HUES6 (cell line): ENCODE results near the gene DNM1.
"Not testable (repeated sequence)": the region's sequence is repeated elsewhere in the genome, so short reads cannot be mapped to it uniquely, and the experiment has no call there.

ENCODE experiments used
- H3K27ac ChIP-seq: 2 replicates; pipeline ENCODE4 v1.7.0; 2013; ENCODE audit warnings: low read depth, mild to moderate bottlenecking, low read length, inconsistent platforms
- H3K27me3 ChIP-seq: 2 replicates; pipeline ENCODE4 v1.6.1; 2013; ENCODE audit warnings: low read length; ENCODE audit not compliant: control insufficient read depth, insufficient read depth
- H3K36me3 ChIP-seq: 2 replicates; pipeline ENCODE4 v1.6.1; 2013; ENCODE audit warnings: low read length; ENCODE audit not compliant: control insufficient read depth, insufficient read depth
- H3K4me1 ChIP-seq: 2 replicates; pipeline ENCODE4 v1.6.1; 2013; ENCODE audit warnings: low read length; ENCODE audit not compliant: control insufficient read depth, insufficient read depth
- H3K4me3 ChIP-seq: 2 replicates; pipeline ENCODE4 v1.5.1; 2013; ENCODE audit warnings: low read depth, low read length
- H3K9ac ChIP-seq: one replicate; pipeline ENCODE4 v1.6.1; 2013; ENCODE audit warnings: mild to moderate bottlenecking, low read length
- H3K9me3 ChIP-seq: 2 replicates; pipeline ENCODE4 v1.6.1; 2013; ENCODE audit warnings: low read depth, low read length; ENCODE audit not compliant: control insufficient read depth, insufficient read depth

DNM1 gene

DNA sequence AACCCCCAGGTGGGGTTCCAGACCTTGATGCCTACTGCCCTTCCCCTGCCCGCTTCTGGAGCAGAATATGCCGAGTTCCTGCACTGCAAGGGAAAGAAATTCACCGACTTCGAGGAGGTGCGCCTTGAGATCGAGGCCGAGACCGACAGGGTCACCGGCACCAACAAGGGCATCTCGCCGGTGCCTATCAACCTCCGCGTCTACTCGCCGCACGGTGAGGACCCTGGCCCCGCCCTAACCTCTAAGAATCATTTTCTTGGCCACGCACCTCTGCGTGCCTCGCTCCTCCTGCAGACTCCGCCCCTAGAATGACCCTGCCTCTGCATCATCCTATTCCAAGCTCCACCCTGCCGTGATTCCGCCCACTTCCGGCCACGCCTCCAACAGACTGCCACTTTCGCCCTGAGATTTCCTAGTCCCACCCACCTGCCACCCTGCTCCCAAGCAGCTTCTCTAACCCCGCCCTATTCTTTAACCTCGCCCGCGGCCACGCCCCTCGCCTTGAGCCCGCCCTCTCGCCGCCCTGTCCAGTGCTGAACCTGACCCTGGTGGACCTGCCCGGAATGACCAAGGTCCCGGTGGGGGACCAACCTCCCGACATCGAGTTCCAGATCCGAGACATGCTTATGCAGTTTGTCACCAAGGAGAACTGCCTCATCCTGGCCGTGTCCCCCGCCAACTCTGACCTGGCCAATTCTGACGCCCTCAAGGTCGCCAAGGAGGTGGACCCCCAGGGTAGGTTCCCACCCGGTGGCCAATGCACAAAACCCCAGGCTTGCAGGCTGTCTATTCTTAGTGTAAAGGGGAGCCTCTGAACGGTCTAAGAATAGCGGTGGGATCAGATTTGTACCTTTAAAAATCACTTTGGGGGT, 15.6 kb downstream of the DNM1 start:
- no peak overlapping the region for H3K27ac ChIP-seq
- H3K27me3 ChIP-seq: no peaks in the 10 kb centered on the region
- peak overlapping the region; percentile 46 for H3K4me3 ChIP-seq
- no peaks in the 10 kb centered on the region for H3K9me3 ChIP-seq
- H3K4me1 ChIP-seq: peaks cover 18% of the 10 kb centered on the region; the same call in 1 of the 2 replicates
- no peak overlapping the region for H3K9ac ChIP-seq
- H3K36me3 ChIP-seq: peaks cover 31% of the 10 kb centered on the region

DNA sequence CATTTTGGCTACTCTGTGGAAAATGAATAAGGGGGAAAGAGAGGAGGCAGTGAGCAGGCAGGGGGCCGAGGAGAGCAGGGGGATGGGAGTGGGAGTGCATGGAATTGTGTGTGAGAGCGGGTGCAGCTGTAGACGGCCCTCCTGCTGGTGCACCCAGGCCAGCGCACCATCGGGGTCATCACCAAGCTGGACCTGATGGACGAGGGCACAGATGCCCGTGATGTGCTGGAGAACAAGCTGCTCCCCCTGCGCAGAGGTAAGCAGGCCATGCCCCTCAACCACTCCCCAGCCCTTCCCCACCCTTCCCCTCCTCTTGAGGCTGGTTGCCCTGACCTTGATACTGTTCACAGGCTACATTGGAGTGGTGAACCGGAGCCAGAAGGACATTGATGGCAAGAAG, 16.7 kb downstream of the DNM1 start:
- Histone ChIP-seq H3K4me3 (no peak overlapping the region), H3K4me1 (peaks cover 12% of the 10 kb centered on the region; the same call in 1 of the 2 replicates), H3K36me3 (peaks cover 39% of the 10 kb centered on the region), H3K27me3 (no peaks in the 10 kb centered on the region), H3K27ac (no peak overlapping the region), H3K9ac (no peak overlapping the region), H3K9me3 (no peaks in the 10 kb centered on the region)

- Histone ChIP-seq H3K4me1 (peaks cover 8% of the 10 kb centered on the region; the same call in 1 of the 2 replicates), H3K9me3 (no peaks in the 10 kb centered on the region), H3K4me3 (no peak overlapping the region), H3K27ac (no peak overlapping the region), H3K27me3 (no peaks in the 10 kb centered on the region), H3K36me3 (peaks cover 52% of the 10 kb centered on the region), H3K9ac (no peak overlapping the region)
Measured at GRCh38 chr9:128222026-128222425, 18.8 kb downstream of the DNM1 start.

- Histone ChIP-seq H3K9me3 (no peaks in the 10 kb centered on the region), H3K4me3 (no peak overlapping the region), H3K27ac (no peak overlapping the region), H3K9ac (no peak overlapping the region), H3K36me3 (peaks cover 56% of the 10 kb centered on the region), H3K4me1 (peaks cover 3% of the 10 kb centered on the region; the same call in 1 of the 2 replicates), H3K27me3 (no peaks in the 10 kb centered on the region)
Measured at GRCh38 chr9:128222880-128223670, 19.9 kb downstream of the DNM1 start.

GRCh38 chr9:128224877-128225276, 21.7 kb downstream of the DNM1 start:
- Histone ChIP-seq H3K27me3 (no peaks in the 10 kb centered on the region), H3K4me3 (no peak overlapping the region), H3K9ac (no peak overlapping the region), H3K27ac (no peak overlapping the region), H3K9me3 (no peaks in the 10 kb centered on the region), H3K4me1 (no peaks in the 10 kb centered on the region), H3K36me3 (peaks cover 53% of the 10 kb centered on the region)

- H3K4me3 ChIP-seq: no peak overlapping the region
- no peaks in the 10 kb centered on the region for H3K4me1 ChIP-seq
- H3K9me3 ChIP-seq: no peaks in the 10 kb centered on the region
- H3K27me3 ChIP-seq: no peaks in the 10 kb centered on the region
- H3K36me3 ChIP-seq: peaks cover 46% of the 10 kb centered on the region
- no peak overlapping the region for H3K9ac ChIP-seq
- no peak overlapping the region for H3K27ac ChIP-seq
Measured at GRCh38 chr9:128225770-128226411, 22.7 kb downstream of the DNM1 start.

GRCh38 chr9:128226412-128226801, 23.2 kb downstream of the DNM1 start:
- Histone ChIP-seq H3K36me3 (peaks cover 43% of the 10 kb centered on the region), H3K27me3 (no peaks in the 10 kb centered on the region), H3K4me3 (no peak overlapping the region), H3K9ac (no peak overlapping the region), H3K4me1 (no peaks in the 10 kb centered on the region), H3K9me3 (no peaks in the 10 kb centered on the region), H3K27ac (no peak overlapping the region)

DNA sequence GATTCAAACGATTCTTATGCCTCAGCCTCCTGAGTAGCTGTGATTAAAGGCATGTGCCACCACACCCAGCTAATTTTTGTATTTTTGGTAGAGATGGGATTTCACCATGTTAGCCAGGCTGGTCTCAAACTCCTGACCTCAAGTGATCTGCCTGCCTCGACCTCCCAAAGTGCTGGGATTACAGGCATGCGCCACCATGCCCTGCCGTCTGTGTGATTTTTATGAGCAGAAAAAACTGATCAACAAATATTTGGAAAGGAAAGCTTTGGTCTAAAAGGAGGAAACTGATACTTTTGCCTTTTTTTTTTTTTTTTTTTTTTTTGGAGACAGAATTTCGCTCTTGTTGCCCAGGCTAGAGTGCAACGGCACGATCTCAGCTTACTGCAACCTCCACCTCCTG, 27.7 kb downstream of the DNM1 start:
- H3K4me1 ChIP-seq, H3K27me3 ChIP-seq, H3K27ac ChIP-seq, H3K9ac ChIP-seq, H3K9me3 ChIP-seq, H3K4me3 ChIP-seq: not testable (repeated sequence)
- H3K36me3 ChIP-seq: peaks cover 12% of the 10 kb centered on the region

DNA sequence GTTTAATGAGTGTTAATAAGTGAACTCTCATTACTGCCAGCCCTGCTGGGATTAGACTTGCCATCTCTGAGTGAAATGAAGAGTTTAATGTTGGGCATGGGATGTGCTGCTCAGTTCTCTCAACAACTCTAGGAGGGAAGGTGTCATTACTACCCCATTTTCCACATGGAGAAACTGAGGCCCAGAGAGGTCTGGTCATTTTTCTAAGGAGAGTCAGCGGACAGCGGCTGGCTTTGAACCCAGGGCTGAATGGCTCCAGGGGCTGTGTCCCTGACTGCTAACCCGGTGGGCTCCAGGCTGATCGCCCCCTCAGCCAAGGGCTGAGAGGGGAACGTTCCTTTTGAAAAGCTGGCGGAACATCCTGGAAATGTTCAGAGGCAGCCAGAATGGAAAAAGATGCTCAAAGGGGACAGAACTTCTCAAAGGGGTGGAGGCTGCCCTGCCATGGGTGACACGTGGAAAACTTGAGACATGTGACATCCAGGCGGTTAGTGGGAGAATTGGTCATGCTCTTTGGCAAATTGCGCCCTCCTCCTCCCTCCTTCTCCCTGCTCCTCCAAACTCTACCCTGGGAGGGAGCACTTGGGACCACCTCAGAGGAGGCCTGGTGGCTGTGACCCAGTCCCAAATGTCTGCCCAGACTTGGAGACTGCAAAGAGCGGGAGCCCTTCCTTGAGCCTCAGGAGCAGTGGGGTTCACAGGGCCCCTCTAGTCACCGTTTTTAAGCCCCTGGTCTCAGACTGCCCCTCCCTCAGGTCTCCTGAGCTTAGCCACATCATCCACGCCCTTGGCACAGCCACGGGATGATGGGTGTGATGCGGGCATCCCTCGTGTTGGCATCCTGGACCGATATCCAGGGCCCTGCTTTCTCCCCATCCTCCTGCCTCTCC, 28.7 kb downstream of the DNM1 start:
- Histone ChIP-seq H3K9me3 (no peaks in the 10 kb centered on the region), H3K4me3 (no peak overlapping the region), H3K4me1 (no peaks in the 10 kb centered on the region), H3K27ac (no peak overlapping the region), H3K36me3 (peaks cover 16% of the 10 kb centered on the region), H3K27me3 (no peaks in the 10 kb centered on the region), H3K9ac (no peak overlapping the region)
